Endothelial cell (in vitro differentiated cells): ENCODE data around the gene NOP16. TPM values are rescaled to one million over a fixed set of nuclear protein-coding genes. Genes with fewer than 3 reads are reported as not detected.

ENCODE experiments used
- DNase-seq: peaks from one replicate; pipeline ENCODE4 v3.0.0; 2021; ENCODE audit warnings: low spot score
- H3K27ac Mint-ChIP-seq: one replicate; pipeline ENCODE4 v1.8.0; 2021; ENCODE audit warnings: mixed read lengths, inconsistent platforms; ENCODE audit not compliant: unreplicated experiment
- H3K27me3 Mint-ChIP-seq: one replicate; pipeline ENCODE4 v1.8.0; 2021; ENCODE audit warnings: mild to moderate bottlenecking, moderate library complexity, mixed read lengths, inconsistent platforms; ENCODE audit not compliant: unreplicated experiment
- H3K36me3 Mint-ChIP-seq: one replicate; pipeline ENCODE4 v1.8.0; 2021; ENCODE audit warnings: mild to moderate bottlenecking, low read depth, mixed read lengths, inconsistent platforms; ENCODE audit not compliant: unreplicated experiment
- H3K4me1 Mint-ChIP-seq: one replicate; pipeline ENCODE4 v1.8.0; 2021; ENCODE audit warnings: mild to moderate bottlenecking, mixed read lengths, inconsistent platforms; ENCODE audit not compliant: unreplicated experiment
- H3K4me3 Mint-ChIP-seq: one replicate; pipeline ENCODE4 v1.8.0; 2021; ENCODE audit warnings: mild to moderate bottlenecking, mixed read lengths, inconsistent platforms; ENCODE audit not compliant: unreplicated experiment
- H3K9me3 Mint-ChIP-seq: one replicate; pipeline ENCODE4 v1.8.0; 2021; ENCODE audit warnings: mixed read lengths, inconsistent platforms; ENCODE audit not compliant: unreplicated experiment
- total RNA-seq: library from RNA; stranded (reverse); fragmentation: NEBNext Ultra II Directional; extraction: Animal tissue kit (Norgen Biotek cat#: 25700); gene quantifications from one replicate; pipeline ENCODE4 v1.2.1, GENCODE V29; 2021; ENCODE audit not compliant: unreplicated experiment
- TF ChIP-seq, protein P1 (sequence below): fragments of 200-600 bp; sonication (generic); IDR thresholded peaks from one replicate; pipeline ENCODE4 v1.5.0; 2021; ENCODE audit warnings: antibody characterized with exemption; ENCODE audit not compliant: unreplicated experiment

The NOP16 gene
- total RNA-seq, 1 donor from 2014 or later, result 11.9 TPM

GRCh38 chr5:176426876-176427275, 38.5 kb upstream of the NOP16 start:
- TF ChIP-seq, protein P1, sequence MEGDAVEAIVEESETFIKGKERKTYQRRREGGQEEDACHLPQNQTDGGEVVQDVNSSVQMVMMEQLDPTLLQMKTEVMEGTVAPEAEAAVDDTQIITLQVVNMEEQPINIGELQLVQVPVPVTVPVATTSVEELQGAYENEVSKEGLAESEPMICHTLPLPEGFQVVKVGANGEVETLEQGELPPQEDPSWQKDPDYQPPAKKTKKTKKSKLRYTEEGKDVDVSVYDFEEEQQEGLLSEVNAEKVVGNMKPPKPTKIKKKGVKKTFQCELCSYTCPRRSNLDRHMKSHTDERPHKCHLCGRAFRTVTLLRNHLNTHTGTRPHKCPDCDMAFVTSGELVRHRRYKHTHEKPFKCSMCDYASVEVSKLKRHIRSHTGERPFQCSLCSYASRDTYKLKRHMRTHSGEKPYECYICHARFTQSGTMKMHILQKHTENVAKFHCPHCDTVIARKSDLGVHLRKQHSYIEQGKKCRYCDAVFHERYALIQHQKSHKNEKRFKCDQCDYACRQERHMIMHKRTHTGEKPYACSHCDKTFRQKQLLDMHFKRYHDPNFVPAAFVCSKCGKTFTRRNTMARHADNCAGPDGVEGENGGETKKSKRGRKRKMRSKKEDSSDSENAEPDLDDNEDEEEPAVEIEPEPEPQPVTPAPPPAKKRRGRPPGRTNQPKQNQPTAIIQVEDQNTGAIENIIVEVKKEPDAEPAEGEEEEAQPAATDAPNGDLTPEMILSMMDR, result no peak
- Mint-ChIP-seq H3K4me1 (no peaks in the 10 kb centered on the region), H3K36me3 (no peaks in the 10 kb centered on the region), H3K4me3 (no peak overlapping the region), H3K9me3 (no peaks in the 10 kb centered on the region), H3K27me3 (peaks cover 3% of the 10 kb centered on the region), H3K27ac (no peak overlapping the region)
- DNase-seq, result no peak

DNA sequence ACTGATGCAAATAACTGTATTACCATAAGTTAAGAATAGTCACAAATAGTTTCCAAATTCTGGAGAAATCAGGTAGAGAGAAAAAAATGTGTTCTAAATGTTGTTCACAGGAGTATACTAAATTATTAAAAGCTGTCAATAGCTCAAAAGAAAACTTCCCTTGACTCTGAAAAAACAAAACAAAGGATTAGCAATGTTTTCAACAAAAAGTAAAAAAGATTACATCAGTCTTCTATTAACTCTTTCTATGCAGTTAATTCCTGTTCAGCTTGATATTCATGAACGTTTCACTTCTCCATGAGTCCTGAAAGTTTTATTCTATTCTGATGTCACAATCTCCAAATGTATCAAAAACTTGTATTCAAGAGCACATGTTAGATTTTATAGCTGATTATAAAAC, 37.4 kb upstream of the NOP16 start:
- Mint-ChIP-seq H3K4me3 (no peak overlapping the region), H3K9me3 (no peaks in the 10 kb centered on the region), H3K4me1 (no peaks in the 10 kb centered on the region), H3K36me3 (no peaks in the 10 kb centered on the region), H3K27me3 (peaks cover 2% of the 10 kb centered on the region), H3K27ac (no peak overlapping the region)
- DNase-seq, result no peak
- TF ChIP-seq, protein P1, result no peak

- H3K27ac Mint-ChIP-seq, result no peak overlapping the region
- no peaks in the 10 kb centered on the region for H3K4me1 Mint-ChIP-seq
- no peak overlapping the region for H3K4me3 Mint-ChIP-seq
- DNase-seq, result no peak
- no peaks in the 10 kb centered on the region for H3K36me3 Mint-ChIP-seq
- H3K27me3 Mint-ChIP-seq, result peaks cover 2% of the 10 kb centered on the region
- no peaks in the 10 kb centered on the region for H3K9me3 Mint-ChIP-seq
- TF ChIP-seq, protein P1, result no peak
Measured at GRCh38 chr5:176425138-176425537, 36.7 kb upstream of the NOP16 start.

DNA sequence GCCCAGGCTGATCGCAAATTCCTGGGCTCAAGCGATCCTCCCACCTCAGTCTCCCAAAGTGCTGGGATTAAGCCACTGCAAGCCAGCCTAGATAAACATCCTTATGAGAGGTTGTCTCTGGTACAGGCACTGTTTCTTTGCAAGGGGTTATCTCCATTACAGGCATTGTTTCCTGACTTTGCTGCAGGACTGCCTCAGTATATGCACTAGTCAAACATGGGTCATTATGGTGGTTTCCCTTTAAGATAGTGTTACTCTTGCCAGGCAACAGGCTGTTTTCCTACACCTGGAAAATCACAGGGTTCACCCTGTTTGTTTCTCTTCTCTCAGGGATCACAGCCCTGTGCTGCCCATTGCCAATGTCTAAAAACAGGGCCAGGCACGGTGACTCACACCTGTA, 35.8 kb upstream of the NOP16 start:
- Mint-ChIP-seq H3K4me1 (no peaks in the 10 kb centered on the region), H3K27me3 (peaks cover 2% of the 10 kb centered on the region), H3K9me3 (no peaks in the 10 kb centered on the region), H3K27ac (no peak overlapping the region), H3K36me3 (no peaks in the 10 kb centered on the region), H3K4me3 (no peak overlapping the region)
- TF ChIP-seq, protein P1, result no peak
- no peak for DNase-seq

GRCh38 chr5:176420972-176421544, 32.7 kb upstream of the NOP16 start:
- no peak overlapping the region for H3K27ac Mint-ChIP-seq
- no peaks in the 10 kb centered on the region for H3K36me3 Mint-ChIP-seq
- TF ChIP-seq, protein P1, result no peak
- no peak overlapping the region for H3K4me3 Mint-ChIP-seq
- peaks cover 4% of the 10 kb centered on the region for H3K4me1 Mint-ChIP-seq
- DNase-seq, result no peak
- no peaks in the 10 kb centered on the region for H3K9me3 Mint-ChIP-seq
- peaks cover 8% of the 10 kb centered on the region for H3K27me3 Mint-ChIP-seq
